Mucosa of stomach (tissue), 1 donor: Measurements from ENCODE around the gene ZC3H7A.
A peak's percentile ranks its signal among the peaks of the same experiment; 100 is the strongest.

Experiments used
- H3K27me3 ChIP-seq: one replicate; pipeline ENCODE4 v1.7.0; 2013; ENCODE audit warnings: mild to moderate bottlenecking, low read length; ENCODE audit not compliant: control insufficient read depth, insufficient read depth
- H3K36me3 ChIP-seq: one replicate; pipeline ENCODE4 v1.7.0; 2013; ENCODE audit warnings: low read length; ENCODE audit not compliant: control insufficient read depth, insufficient read depth
- H3K4me1 ChIP-seq: one replicate; pipeline ENCODE4 v1.7.0; 2013; ENCODE audit warnings: mild to moderate bottlenecking, low read length; ENCODE audit not compliant: control insufficient read depth, insufficient read depth
- H3K4me3 ChIP-seq: one replicate; pipeline ENCODE4 v1.7.0; 2013; ENCODE audit warnings: low read length
- H3K9ac ChIP-seq: one replicate; pipeline ENCODE4 v1.7.0; 2013; ENCODE audit warnings: mild to moderate bottlenecking, low read length, moderate library complexity
- H3K9me3 ChIP-seq: one replicate; pipeline ENCODE4 v1.7.0; 2013; ENCODE audit warnings: mild to moderate bottlenecking, low read length, moderate library complexity; ENCODE audit not compliant: control insufficient read depth
- donor health status: Pancreatic carcinoma.

Gene ZC3H7A

GRCh38 chr16:11755022-11755760, 41.9 kb downstream of the ZC3H7A start:
- Histone ChIP-seq H3K4me1 (peaks cover 13% of the 10 kb centered on the region), H3K27me3 (no peaks in the 10 kb centered on the region), H3K4me3 (no peak overlapping the region), H3K9me3 (no peaks in the 10 kb centered on the region), H3K9ac (no peak overlapping the region), H3K36me3 (no peaks in the 10 kb centered on the region)

GRCh38 chr16:11752856-11753255, 44.2 kb downstream of the ZC3H7A start:
- peaks cover 10% of the 10 kb centered on the region for H3K4me1 ChIP-seq
- H3K27me3 ChIP-seq = no peaks in the 10 kb centered on the region
- H3K9ac ChIP-seq = no peak overlapping the region
- H3K4me3 ChIP-seq = no peak overlapping the region
- H3K36me3 ChIP-seq = no peaks in the 10 kb centered on the region
- H3K9me3 ChIP-seq = no peaks in the 10 kb centered on the region

GRCh38 chr16:11750056-11750455, 47.0 kb downstream of the ZC3H7A start:
- H3K36me3 ChIP-seq = no peaks in the 10 kb centered on the region
- H3K4me1 ChIP-seq = peaks cover 16% of the 10 kb centered on the region
- H3K9me3 ChIP-seq = no peaks in the 10 kb centered on the region
- H3K27me3 ChIP-seq = no peaks in the 10 kb centered on the region
- H3K4me3 ChIP-seq = no peak overlapping the region
- no peak overlapping the region for H3K9ac ChIP-seq

- Histone ChIP-seq H3K27me3 (no peaks in the 10 kb centered on the region), H3K4me3 (no peak overlapping the region), H3K36me3 (no peaks in the 10 kb centered on the region), H3K4me1 (peaks cover 26% of the 10 kb centered on the region), H3K9me3 (no peaks in the 10 kb centered on the region), H3K9ac (no peak overlapping the region)
These were observed 48.4 kb downstream of the ZC3H7A start for GRCh38 chr16:11748404-11749254.

- Histone ChIP-seq H3K9me3 (no peaks in the 10 kb centered on the region), H3K4me1 (peaks cover 32% of the 10 kb centered on the region), H3K36me3 (no peaks in the 10 kb centered on the region), H3K4me3 (no peak overlapping the region), H3K27me3 (no peaks in the 10 kb centered on the region), H3K9ac (no peak overlapping the region)
These were observed 49.1 kb downstream of the ZC3H7A start for GRCh38 chr16:11747949-11748403.

- Histone ChIP-seq H3K27me3 (no peaks in the 10 kb centered on the region), H3K4me1 (peaks cover 46% of the 10 kb centered on the region), H3K36me3 (no peaks in the 10 kb centered on the region), H3K9ac (no peak overlapping the region), H3K4me3 (no peak overlapping the region), H3K9me3 (no peaks in the 10 kb centered on the region)
These were observed 53.0 kb downstream of the ZC3H7A start for GRCh38 chr16:11744075-11744470.

- H3K27me3 ChIP-seq = no peaks in the 10 kb centered on the region
- H3K9me3 ChIP-seq = no peaks in the 10 kb centered on the region
- peak overlapping the region; percentile 93 for H3K9ac ChIP-seq
- peaks cover 45% of the 10 kb centered on the region for H3K4me1 ChIP-seq
- H3K4me3 ChIP-seq = peak overlapping the region; percentile 29
- H3K36me3 ChIP-seq = no peaks in the 10 kb centered on the region
These were observed 53.6 kb downstream of the ZC3H7A start for GRCh38 chr16:11743308-11744074.

GRCh38 chr16:11742536-11743307, 54.3 kb downstream of the ZC3H7A start, which contains the start of gene TXNDC11:
TSS of gene TXNDC11 (minus strand) at chr16:11742857. CDS start at chr16:11742730, 127 bp downstream.
- peak within 1 kb of the TSS; percentile 93 for H3K9ac ChIP-seq
- no peaks in the 10 kb centered on the region for H3K36me3 ChIP-seq
- peak within 1 kb of the TSS; percentile 81 for H3K4me3 ChIP-seq
- no peaks in the 10 kb centered on the region for H3K27me3 ChIP-seq
- no peaks in the 10 kb centered on the region for H3K9me3 ChIP-seq
- peaks cover 42% of the 10 kb centered on the region for H3K4me1 ChIP-seq

GRCh38 chr16:11742093-11742535, 54.9 kb downstream of the ZC3H7A start:
- Histone ChIP-seq H3K4me3 (peak overlapping the region; percentile 81), H3K9ac (peak overlapping the region; percentile 93), H3K36me3 (no peaks in the 10 kb centered on the region), H3K9me3 (no peaks in the 10 kb centered on the region), H3K27me3 (no peaks in the 10 kb centered on the region), H3K4me1 (peaks cover 41% of the 10 kb centered on the region)

- Histone ChIP-seq H3K4me1 (peaks cover 56% of the 10 kb centered on the region), H3K36me3 (peaks cover 4% of the 10 kb centered on the region), H3K9me3 (no peaks in the 10 kb centered on the region), H3K27me3 (no peaks in the 10 kb centered on the region), H3K9ac (peak overlapping the region; percentile 93), H3K4me3 (no peak overlapping the region)
These were observed 56.5 kb downstream of the ZC3H7A start for GRCh38 chr16:11740567-11740966.
